A673 (cell line): ENCODE measurements around the gene DIP2C.

Experiments used
- EZH2 ChIP-seq: fragments of 200-600 bp; sonication (generic); IDR thresholded peaks from 2 replicates; pipeline ENCODE4 v1.6.1; 2017; ENCODE audit warnings: borderline replicate concordance, low read depth, mild to moderate bottlenecking, mixed read lengths, antibody characterized with exemption, low read length; ENCODE audit not compliant: poor library complexity, severe bottlenecking
- TF ChIP-seq, protein P1 (sequence below): fragments of 300-800, 200-600 bp; sonication (generic); conservative IDR thresholded peaks from 2 replicates; pipeline ENCODE4 v1.5.1; 2017; ENCODE audit warnings: low read depth, mild to moderate bottlenecking, antibody characterized with exemption, low read length, moderate library complexity, mixed read lengths

DNA sequence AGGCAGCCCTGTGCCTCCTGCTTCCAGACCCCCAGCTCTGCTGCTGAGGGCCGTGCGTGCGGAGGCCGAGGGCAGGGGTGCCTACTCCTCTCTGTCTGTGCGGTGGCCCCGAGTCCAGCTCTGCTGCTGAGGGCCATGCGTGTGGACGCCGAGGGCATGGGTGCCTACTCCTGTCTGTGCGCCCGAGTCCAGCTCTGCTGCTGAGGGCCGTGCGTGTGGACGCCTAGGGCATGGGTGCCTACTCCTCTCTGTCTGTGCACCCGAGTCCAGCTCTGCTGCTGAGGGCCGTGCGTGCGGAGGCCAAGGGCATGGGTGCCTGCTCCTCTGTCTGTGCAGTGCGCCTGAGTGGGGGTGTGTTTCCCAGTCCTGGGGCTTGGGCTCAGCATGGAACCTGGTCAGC lies 411.5 kb downstream of the DIP2C start:
- TF ChIP-seq, protein P1, sequence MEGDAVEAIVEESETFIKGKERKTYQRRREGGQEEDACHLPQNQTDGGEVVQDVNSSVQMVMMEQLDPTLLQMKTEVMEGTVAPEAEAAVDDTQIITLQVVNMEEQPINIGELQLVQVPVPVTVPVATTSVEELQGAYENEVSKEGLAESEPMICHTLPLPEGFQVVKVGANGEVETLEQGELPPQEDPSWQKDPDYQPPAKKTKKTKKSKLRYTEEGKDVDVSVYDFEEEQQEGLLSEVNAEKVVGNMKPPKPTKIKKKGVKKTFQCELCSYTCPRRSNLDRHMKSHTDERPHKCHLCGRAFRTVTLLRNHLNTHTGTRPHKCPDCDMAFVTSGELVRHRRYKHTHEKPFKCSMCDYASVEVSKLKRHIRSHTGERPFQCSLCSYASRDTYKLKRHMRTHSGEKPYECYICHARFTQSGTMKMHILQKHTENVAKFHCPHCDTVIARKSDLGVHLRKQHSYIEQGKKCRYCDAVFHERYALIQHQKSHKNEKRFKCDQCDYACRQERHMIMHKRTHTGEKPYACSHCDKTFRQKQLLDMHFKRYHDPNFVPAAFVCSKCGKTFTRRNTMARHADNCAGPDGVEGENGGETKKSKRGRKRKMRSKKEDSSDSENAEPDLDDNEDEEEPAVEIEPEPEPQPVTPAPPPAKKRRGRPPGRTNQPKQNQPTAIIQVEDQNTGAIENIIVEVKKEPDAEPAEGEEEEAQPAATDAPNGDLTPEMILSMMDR, result no peak
- no peak for TF ChIP-seq EZH2
